H1 (cell line): ENCODE measurements around the gene PALM3. TPM values are rescaled to one million over a fixed set of nuclear protein-coding genes. Genes with fewer than 3 reads are reported as not detected.
A peak's percentile ranks its signal among the peaks of the same experiment; 100 is the strongest.

ENCODE experiments used
- CTCF ChIA-PET: fragments of 300-600 bp; sonication (Branson Sonifier 250); formaldehyde crosslinking; loops from one replicate; lab custom pipeline; 2021; ENCODE audit not compliant: partially characterized antibody; lab: Charles Lee
- POLR2A ChIA-PET: fragments of 300-600 bp; sonication (Branson Sonifier 250); formaldehyde crosslinking; loops from one replicate; lab custom pipeline; 2021; ENCODE audit warnings: inconsistent platforms; ENCODE audit not compliant: partially characterized antibody; lab: Charles Lee
- DNase-seq, 2 experiments: peaks; one replicate each; pipeline versions ENCODE4 v3.0.0 to v3.0.0-alpha.2; 2010 to 2022; ENCODE audit warnings: low spot score in 2 of 2, low read depth in 1 of 2, mixed read lengths in 1 of 2
- FAIRE-seq: peaks from 2 replicates; lab custom pipeline; 2011; peaks lifted over from hg19 to GRCh38; lab: Jason Lieb, UNC
- H2AFZ ChIP-seq: 2 replicates; pipeline ENCODE4 v1.8.1; 2012; ENCODE audit warnings: low read length, inconsistent platforms
- H2AK5ac ChIP-seq: 2 replicates; pipeline ENCODE4 v1.6.1; 2013; ENCODE audit warnings: low read depth, low read length
- H2BK120ac ChIP-seq: replicated peaks from 2 replicates; pipeline ENCODE3; 2013; ENCODE audit warnings: low read depth, low read length, inconsistent platforms
- H2BK12ac ChIP-seq: 2 replicates; pipeline ENCODE4 v1.6.1; 2013; ENCODE audit warnings: low read depth, low read length
- H2BK15ac ChIP-seq: 2 replicates; pipeline ENCODE4 v1.6.1; 2013; ENCODE audit warnings: low read length
- H2BK20ac ChIP-seq: 2 replicates; pipeline ENCODE4 v1.6.1; 2013; ENCODE audit warnings: low read length
- H2BK5ac ChIP-seq: 2 replicates; pipeline ENCODE4 v1.6.1; 2013; ENCODE audit warnings: low read depth, low read length
- H3K14ac ChIP-seq: 2 replicates; pipeline ENCODE4 v1.6.1; 2013; ENCODE audit warnings: inconsistent platforms; ENCODE audit not compliant: insufficient read length
- H3K18ac ChIP-seq: 2 replicates; pipeline ENCODE4 v1.6.1; 2013; ENCODE audit warnings: low read length; ENCODE audit errors: extremely low read depth
- H3K23ac ChIP-seq: 2 replicates; pipeline ENCODE4 v1.6.1; 2013; ENCODE audit warnings: inconsistent platforms; ENCODE audit not compliant: insufficient read length
- H3K23me2 ChIP-seq: 2 replicates; pipeline ENCODE4 v1.6.1; 2013; ENCODE audit warnings: low read depth, low read length
- H3K27ac ChIP-seq: 2 replicates; pipeline ENCODE4 v1.6.1; 2011; ENCODE audit warnings: low read depth, low read length, inconsistent platforms
- H3K27me3 ChIP-seq, 4 experiments: replicated peaks in 1 of 4; 1 replicate in 1 of 4; 2 replicates in 3 of 4; pipeline versions ENCODE4 v1.6.1 to v1.8.1; 2011 to 2013; ENCODE audit warnings: low read length in 3 of 4, mild to moderate bottlenecking in 3 of 4, inconsistent platforms in 2 of 4, mixed read lengths in 2 of 4, moderate library complexity in 1 of 4; ENCODE audit not compliant: control insufficient read depth in 3 of 4, insufficient read depth in 3 of 4; ENCODE audit errors: extremely low read depth in 1 of 4
- H3K36me3 ChIP-seq, 4 experiments: 2 replicates each; pipeline versions ENCODE4 v1.6.1 to v1.8.1; 2011 to 2013; ENCODE audit warnings: mild to moderate bottlenecking in 4 of 4, low read length in 3 of 4, moderate library complexity in 2 of 4, control low read depth in 1 of 4, inconsistent platforms in 1 of 4; ENCODE audit not compliant: insufficient read depth in 4 of 4, control insufficient read depth in 2 of 4
- H3K4ac ChIP-seq: replicated peaks from 2 replicates; pipeline ENCODE3; 2013; ENCODE audit warnings: low read length, low read depth, mixed read lengths, inconsistent platforms; ENCODE audit not compliant: insufficient read length
- H3K4me1 ChIP-seq, 4 experiments: replicated peaks in 1 of 4; 1 replicate in 1 of 4; 2 replicates in 3 of 4; pipeline versions ENCODE4 v1.6.1 to v1.8.1; 2011 to 2013; ENCODE audit warnings: low read length in 3 of 4, inconsistent platforms in 2 of 4, mixed read lengths in 1 of 4; ENCODE audit not compliant: insufficient read depth in 4 of 4, control insufficient read depth in 3 of 4
- H3K4me2 ChIP-seq, 2 experiments: 2 replicates each; pipeline versions ENCODE4 v1.6.1 to v1.8.1; 2011 to 2013; ENCODE audit warnings: low read depth in 2 of 2, low read length in 2 of 2, control low read depth in 1 of 2, inconsistent platforms in 1 of 2, mild to moderate bottlenecking in 1 of 2; ENCODE audit not compliant: insufficient read depth in 1 of 2
- H3K4me3 ChIP-seq, 4 experiments: fragments of 200-600, 300-600 bp in 1 of 4; sonication (generic), shearing (Covaris generic), sonication (Bioruptor Twin) in 1 of 4; 2 replicates each; pipeline versions ENCODE4 v1.5.1 to v1.8.1; 2011 to 2016; ENCODE audit warnings: low read length in 4 of 4, low read depth in 3 of 4, control low read depth in 2 of 4, inconsistent platforms in 2 of 4, mild to moderate bottlenecking in 2 of 4, mixed read lengths in 1 of 4, moderate library complexity in 1 of 4; ENCODE audit not compliant: insufficient read depth in 2 of 4; ENCODE audit errors: extremely low read depth in 1 of 4
- H3K56ac ChIP-seq: replicated peaks from 2 replicates; pipeline ENCODE3; 2013; ENCODE audit warnings: low read depth, mild to moderate bottlenecking, mixed read lengths, low read length, inconsistent platforms; ENCODE audit not compliant: insufficient read length
- H3K79me1 ChIP-seq: 2 replicates; pipeline ENCODE4 v1.6.1; 2013; ENCODE audit warnings: low read depth, low read length, control low read depth
- H3K79me2 ChIP-seq, 2 experiments: 2 replicates each; pipeline versions ENCODE4 v1.6.1 to v1.8.1; 2012 to 2013; ENCODE audit warnings: low read length in 2 of 2, mild to moderate bottlenecking in 2 of 2, inconsistent platforms in 1 of 2; ENCODE audit not compliant: insufficient read depth in 2 of 2, control insufficient read depth in 1 of 2
- H3K9ac ChIP-seq, 4 experiments: replicated peaks in 1 of 4; 1 replicate in 1 of 4; 2 replicates in 3 of 4; pipeline versions ENCODE4 v1.6.1 to v1.8.1; 2011 to 2013; ENCODE audit warnings: low read depth in 3 of 4, low read length in 3 of 4, control low read depth in 2 of 4, mild to moderate bottlenecking in 2 of 4, moderate library complexity in 2 of 4, inconsistent platforms in 1 of 4; ENCODE audit errors: extremely low read depth in 1 of 4
- H3K9me3 ChIP-seq, 2 experiments: 2 replicates each; pipeline versions ENCODE4 v1.6.1 to v1.8.1; 2012 to 2013; ENCODE audit warnings: mild to moderate bottlenecking in 2 of 2, moderate library complexity in 2 of 2, control low read depth in 1 of 2, inconsistent platforms in 1 of 2, low read depth in 1 of 2, low read length in 1 of 2, mixed read lengths in 1 of 2; ENCODE audit not compliant: insufficient read depth in 2 of 2
- H4K20me1 ChIP-seq, 2 experiments: replicated peaks in 1 of 2; 2 replicates each; pipeline versions ENCODE3 to v1.8.1; 2011 to 2013; ENCODE audit warnings: inconsistent platforms in 2 of 2, low read length in 2 of 2, mild to moderate bottlenecking in 1 of 2; ENCODE audit not compliant: insufficient read depth in 2 of 2, control insufficient read depth in 1 of 2
- H4K5ac ChIP-seq: 2 replicates; pipeline ENCODE4 v1.6.1; 2013; ENCODE audit warnings: low read length, low read depth, mixed read lengths, inconsistent platforms; ENCODE audit not compliant: insufficient read length
- H4K8ac ChIP-seq: 2 replicates; pipeline ENCODE4 v1.8.0; 2013; ENCODE audit warnings: mild to moderate bottlenecking, moderate library complexity, low read length, inconsistent platforms; ENCODE audit not compliant: insufficient read depth; ENCODE audit errors: extremely low read depth
- H4K91ac ChIP-seq: replicated peaks from 2 replicates; pipeline ENCODE3; 2013; ENCODE audit warnings: low read length, mixed read lengths, inconsistent platforms; ENCODE audit not compliant: insufficient read length
- BACH1 ChIP-seq: IDR thresholded peaks from 2 replicates; pipeline ENCODE4 v1.6.1; 2012; ENCODE audit warnings: low read length, improper control_type of control experiment
- CBX5 ChIP-seq: fragments of 300-800, 300-1000 bp; sonication (generic); IDR thresholded peaks from 2 replicates; pipeline ENCODE4 v1.7.1; 2016; ENCODE audit warnings: antibody characterized with exemption, low read length, low read depth
- CHD2 ChIP-seq: IDR thresholded peaks from 2 replicates; pipeline ENCODE4 v1.6.1; 2012; ENCODE audit warnings: low read length, improper control_type of control experiment
- FOSL1 ChIP-seq: IDR thresholded peaks from 2 replicates; pipeline ENCODE4 v1.6.1; 2011; ENCODE audit warnings: mild to moderate bottlenecking, low read depth, low read length, moderate library complexity; ENCODE audit not compliant: insufficient read depth
- GTF2F1 ChIP-seq: IDR thresholded peaks from 2 replicates; pipeline ENCODE4 v1.6.1; 2012; ENCODE audit warnings: low read depth, low read length, improper control_type of control experiment, borderline replicate concordance
- HDAC2 ChIP-seq, 2 experiments: fragments of 300-600 bp in 1 of 2; sonication (generic) in 1 of 2; IDR thresholded peaks; 2 replicates each; pipeline ENCODE4 v1.6.1; 2011 to 2012; ENCODE audit warnings: low read depth in 2 of 2, low read length in 2 of 2, mild to moderate bottlenecking in 2 of 2, moderate library complexity in 2 of 2, borderline replicate concordance in 1 of 2, inconsistent platforms in 1 of 2
- JUN ChIP-seq: IDR thresholded peaks from 2 replicates; pipeline ENCODE4 v1.6.1; 2011; ENCODE audit warnings: low read depth, mild to moderate bottlenecking, improper control_type of control experiment, low read length
- MAX ChIP-seq: IDR thresholded peaks from 2 replicates; pipeline ENCODE4 v1.6.1; 2012; ENCODE audit warnings: inconsistent platforms
- POLR2A ChIP-seq, 2 experiments: IDR thresholded peaks; 1 replicate in 1 of 2; 2 replicates in 1 of 2; pipeline ENCODE4 v1.6.1; 2011; ENCODE audit warnings: low read depth in 2 of 2, low read length in 2 of 2, mild to moderate bottlenecking in 2 of 2; ENCODE audit errors: control extremely low read depth in 1 of 2
- RFX5 ChIP-seq: IDR thresholded peaks from 2 replicates; pipeline ENCODE4 v1.6.1; 2011; ENCODE audit warnings: low read depth, low read length, improper control_type of control experiment, borderline replicate concordance
- WGBS, 2 experiments: shearing (Covaris generic) in 1 of 2; methylation state at CpG; one replicate each; pipeline versions ENCODE4 v1.1.6 to v1.1.7; 2013 to 2015; ENCODE audit warnings: low lambda C conversion rate in 2 of 2, mixed read lengths in 2 of 2, inconsistent platforms in 1 of 2, low coverage in 1 of 2, missing lambda C conversion rate in 1 of 2; ENCODE audit not compliant: insufficient replicate concordance in 2 of 2, insufficient coverage in 1 of 2, insufficient read length in 1 of 2; ENCODE audit errors: extremely low coverage in 1 of 2, missing lambda C conversion rate in 1 of 2; 5-methylcytosine and 5-hydroxymethylcytosine counted together
- polyA plus RNA-seq, 7 experiments: library from polyadenylated mRNA; depleted of rRNA in 3 of 7; stranded (reverse) in 5 of 7; unstranded in 2 of 7; fragments of >200 nt in 5 of 7; fragments of 200-250 nt in 2 of 7; gene quantifications; 1 replicate in 5 of 7; 2 replicates in 1 of 7; 4 replicates in 1 of 7; pipeline versions ENCODE4 v1.2.1 to v1.2.3, GENCODE V29; 2011 to 2013; ENCODE audit warnings: missing spikeins in 2 of 7, mixed read lengths in 2 of 7
- total RNA-seq: library from RNA; stranded (reverse); fragmentation: NEBNext Ultra II Directional; extraction: Animal tissue kit (Norgen Biotek cat#: 25700); gene quantifications from 2 replicates; pipeline ENCODE4 v1.2.1, GENCODE V29; 2021

PALM3 gene
- total and polyA plus RNA-seq, 2 of the 8 experiments (the other 6 are each of a cell fraction or from before 2014, with no cell fraction given) = 5.8 to 31.3 TPM

GRCh38 chr19:14080887-14081796, 19.3 kb upstream of the PALM3 start:
- H2BK15ac ChIP-seq = no peak overlapping the region
- H2AFZ ChIP-seq = peak overlapping the region; percentile 77; the same call in 1 of the 2 replicates
- H3K23me2 ChIP-seq = peaks cover 4% of the 10 kb centered on the region; the same call in 1 of the 2 replicates
- no peak overlapping the region for H4K91ac ChIP-seq
- DNase-seq = peak; percentile 97 to 100
- peak overlapping the region; percentile 28 for H4K5ac ChIP-seq
- no peak overlapping the region for H3K14ac ChIP-seq
- H3K79me2 ChIP-seq = no peaks in the 10 kb centered on the region
- no peaks in the 10 kb centered on the region for H3K9me3 ChIP-seq
- H3K18ac ChIP-seq = peak overlapping the region; percentile 40; the same call in 1 of the 2 replicates
- no peak overlapping the region for H3K4ac ChIP-seq
- peaks cover 0 to 2% of the 10 kb centered on the region in 2 experiments for H4K20me1 ChIP-seq
- H2BK12ac ChIP-seq = no peak overlapping the region
- H3K36me3 ChIP-seq = no peaks in the 10 kb centered on the region
- no peak overlapping the region for H3K27ac ChIP-seq
- CTCF ChIA-PET = interaction anchor here (0.6 to 11.2 kb wide), 9 partner anchors 10 to 219 kb away, joined by 3 to 75 read pairs (median 8); partner anchors contain the start of genes MISP3 and PALM3
- 3% methylated on average over 39 of the region's 50 CpGs; no CpG with 5 or more reads in 1 of the 2 experiments for WGBS, 2 experiments
- H2AK5ac ChIP-seq = no peak overlapping the region
- H3K4me1 ChIP-seq = peaks cover 0 to 3% (median 0%) of the 10 kb centered on the region in 4 experiments; a peak in 1 of 7 replicates
- peak overlapping the region in 2 of 4 experiments; percentile 34 to 54; a peak in 2 of 7 replicates for H3K9ac ChIP-seq
- H3K23ac ChIP-seq = no peak overlapping the region
- POLR2A ChIA-PET = interaction anchor here (0.6 to 2.1 kb wide), 7 partner anchors 11 to 306 kb away, joined by 3 to 6 read pairs (median 3); a partner anchor contains a TSS
- H3K4me2 ChIP-seq = peak overlapping the region; percentile 78 to 89
- H2BK5ac ChIP-seq = peak overlapping the region; percentile 46; the same call in 1 of the 2 replicates
- no peak overlapping the region for H4K8ac ChIP-seq
- peak; percentile 96 for FAIRE-seq
- no peaks in the 10 kb centered on the region for H3K79me1 ChIP-seq
- H2BK120ac ChIP-seq = no peak overlapping the region
- H2BK20ac ChIP-seq = no peak overlapping the region
- peak overlapping the region; percentile 17 for H3K56ac ChIP-seq
- H3K4me3 ChIP-seq = peak overlapping the region; percentile 63 to 77 (median 70)
- H3K27me3 ChIP-seq = peaks cover 0 to 6% (median 0%) of the 10 kb centered on the region in 4 experiments; a peak in 2 of 7 replicates
- TF ChIP-seq JUN = no peak
- TF ChIP-seq CHD2 = peak; percentile 47
- no peak for TF ChIP-seq HDAC2 (IDR thresholded peaks at IDR 0.05; ENCODE audit: borderline replicate concordance in 1 of 2, low read depth in 2 of 2, low read length in 2 of 2)
- TF ChIP-seq RFX5 = no peak
- no peak for TF ChIP-seq CBX5
- TF ChIP-seq MAX = no peak
- no peak for TF ChIP-seq FOSL1
- TF ChIP-seq POLR2A (IDR thresholded peaks at IDR 0.05; ENCODE audit: control extremely low read depth in 1 of 2, low read depth in 2 of 2, low read length in 2 of 2) = 0 out of 3 replicates have a peak, but pooled peaks of 1 of the 2 experiments have one; percentile 24
- no peak for TF ChIP-seq BACH1
- no peak for TF ChIP-seq GTF2F1
